IMR-90 (cell line): ENCODE results near the gene CECR2. TPM values are rescaled to one million over a fixed set of nuclear protein-coding genes. Genes with fewer than 3 reads are reported as not detected.

Experiments
- ATAC-seq: fragments of 200-7000 bp; cut with Tn5 transposase; 2 replicates; pipeline ENCODE4 v1.9.1; 2020; ENCODE audit warnings: low read depth, mild to moderate bottlenecking, moderate library complexity
- BruUV-seq: library from RNA; stranded (reverse); fragments of 400-500 nt; replicated peaks from 2 replicates; lab custom pipeline; 2021; lab: Mats Ljungman, UMichigan
- CTCF ChIA-PET: fragments of 300-600 bp; formaldehyde crosslinking; extraction: SDS; loops from one replicate; lab custom pipeline; 2021; ENCODE audit warnings: antibody characterized with exemption; lab: Yijun Ruan, JAX
- POLR2A ChIA-PET: fragments of 300-600 bp; sonication (Branson Sonifier 250); formaldehyde crosslinking; loops from one replicate; lab custom pipeline; 2022; ENCODE audit warnings: antibody characterized with exemption; ENCODE audit not compliant: unreplicated experiment; lab: Charles Lee
- DNase-seq: peaks from one replicate; pipeline ENCODE4 v3.0.0; 2013
- H2AFZ ChIP-seq: replicated peaks from 2 replicates; pipeline ENCODE3; 2013; ENCODE audit warnings: low read length, mild to moderate bottlenecking; ENCODE audit not compliant: poor library complexity
- H2AK5ac ChIP-seq: 2 replicates; pipeline ENCODE4 v1.6.1; 2013; ENCODE audit warnings: low read depth, low read length, inconsistent platforms
- H2AK9ac ChIP-seq: replicated peaks from 2 replicates; pipeline ENCODE3; 2013; ENCODE audit warnings: mild to moderate bottlenecking, low read depth, low read length, moderate library complexity; ENCODE audit not compliant: poor library complexity
- H2BK120ac ChIP-seq: 2 replicates; pipeline ENCODE4 v1.6.1; 2013; ENCODE audit warnings: low read depth, low read length, inconsistent platforms
- H2BK15ac ChIP-seq: 3 replicates; pipeline ENCODE4 v1.6.1; 2013; ENCODE audit warnings: low read depth, low read length, inconsistent platforms
- H2BK20ac ChIP-seq: 2 replicates; pipeline ENCODE4 v1.6.1; 2013; ENCODE audit warnings: low read depth, mild to moderate bottlenecking, inconsistent platforms, low read length, moderate library complexity
- H2BK5ac ChIP-seq: 2 replicates; pipeline ENCODE4 v1.6.1; 2013; ENCODE audit warnings: mild to moderate bottlenecking, low read depth, low read length, inconsistent platforms; ENCODE audit not compliant: poor library complexity, severe bottlenecking
- H3K14ac ChIP-seq: replicated peaks from 2 replicates; pipeline ENCODE4 v1.6.1; 2013; ENCODE audit warnings: low read depth, low read length, inconsistent platforms
- H3K18ac ChIP-seq: 2 replicates; pipeline ENCODE4 v1.6.1; 2013; ENCODE audit warnings: low read depth, low read length, control low read depth
- H3K23ac ChIP-seq: 2 replicates; pipeline ENCODE4 v1.6.1; 2013; ENCODE audit warnings: low read depth, low read length, inconsistent platforms
- H3K27ac ChIP-seq: 2 replicates; pipeline ENCODE4 v1.5.1; 2013; ENCODE audit warnings: mild to moderate bottlenecking, control low read depth, low read length; ENCODE audit not compliant: insufficient read depth
- H3K27me3 ChIP-seq: 2 replicates; pipeline ENCODE4 v1.6.1; 2013; ENCODE audit warnings: low read length; ENCODE audit not compliant: control insufficient read depth, insufficient read depth
- H3K36me3 ChIP-seq: 2 replicates; pipeline ENCODE4 v1.6.1; 2013; ENCODE audit warnings: low read length, mixed read lengths; ENCODE audit not compliant: control insufficient read depth, insufficient read depth
- H3K4ac ChIP-seq: 2 replicates; pipeline ENCODE4 v1.6.1; 2013; ENCODE audit warnings: low read depth, low read length, inconsistent platforms
- H3K4me1 ChIP-seq: 2 replicates; pipeline ENCODE4 v1.6.1; 2013; ENCODE audit warnings: low read length, mixed read lengths; ENCODE audit not compliant: control insufficient read depth, insufficient read depth
- H3K4me2 ChIP-seq: 2 replicates; pipeline ENCODE4 v1.6.1; 2013; ENCODE audit warnings: low read depth, mild to moderate bottlenecking, control low read depth, low read length, moderate library complexity
- H3K4me3 ChIP-seq: 2 replicates; pipeline ENCODE4 v1.5.1; 2013; ENCODE audit warnings: low read depth, mild to moderate bottlenecking, control low read depth, low read length, moderate library complexity; ENCODE audit not compliant: insufficient read depth
- H3K56ac ChIP-seq: 2 replicates; pipeline ENCODE4 v1.6.1; 2013; ENCODE audit warnings: low read length, inconsistent platforms; ENCODE audit not compliant: insufficient read depth; ENCODE audit errors: extremely low read depth
- H3K79me1 ChIP-seq, 2 experiments: 2 replicates each; pipeline ENCODE4 v1.6.1; 2013; ENCODE audit warnings: low read length in 2 of 2, inconsistent platforms in 1 of 2, low read depth in 1 of 2
- H3K9ac ChIP-seq: 2 replicates; pipeline ENCODE4 v1.6.1; 2013; ENCODE audit warnings: low read depth, low read length, control low read depth
- H3K9me1 ChIP-seq: 2 replicates; pipeline ENCODE4 v1.6.1; 2013; ENCODE audit warnings: low read length, inconsistent platforms; ENCODE audit not compliant: insufficient read depth
- H3K9me3 ChIP-seq: 2 replicates; pipeline ENCODE4 v1.6.1; 2013; ENCODE audit warnings: low read length; ENCODE audit not compliant: control insufficient read depth, insufficient read depth
- H4K20me1 ChIP-seq: 2 replicates; pipeline ENCODE4 v1.6.1; 2013; ENCODE audit warnings: low read length, inconsistent platforms; ENCODE audit not compliant: insufficient read depth
- H4K5ac ChIP-seq: 2 replicates; pipeline ENCODE4 v1.6.1; 2013; ENCODE audit warnings: mild to moderate bottlenecking, low read depth, low read length, control low read depth
- H4K8ac ChIP-seq, 2 experiments: 2 replicates each; pipeline ENCODE4 v1.6.1; 2013; ENCODE audit warnings: low read depth in 2 of 2, low read length in 2 of 2, control low read depth in 1 of 2, inconsistent platforms in 1 of 2
- H4K91ac ChIP-seq: 2 replicates; pipeline ENCODE4 v1.6.1; 2013; ENCODE audit warnings: low read depth, low read length, inconsistent platforms; ENCODE audit not compliant: insufficient read depth
- BHLHE40 ChIP-seq: fragments of 150-350 bp; IDR thresholded peaks from 2 replicates; pipeline ENCODE4 v1.6.1; 2016; ENCODE audit warnings: mild to moderate bottlenecking, low read depth, low read length
- CHD1 ChIP-seq: IDR thresholded peaks from 2 replicates; pipeline ENCODE4 v1.6.1; 2012; ENCODE audit warnings: low read depth, low read length, improper control_type of control experiment
- FOS ChIP-seq: fragments of 150-350 bp; IDR thresholded peaks from 2 replicates; pipeline ENCODE4 v1.6.1; 2016; ENCODE audit warnings: low read depth, low read length
- MAFK ChIP-seq: IDR thresholded peaks from 2 replicates; pipeline ENCODE4 v1.6.1; 2012; ENCODE audit warnings: low read depth, low read length, improper control_type of control experiment
- MAZ ChIP-seq: IDR thresholded peaks from 2 replicates; pipeline ENCODE4 v1.6.1; 2012; ENCODE audit warnings: low read depth, mild to moderate bottlenecking, low read length, improper control_type of control experiment, moderate library complexity, borderline replicate concordance
- POLR2A ChIP-seq: IDR thresholded peaks from 2 replicates; pipeline ENCODE4 v1.6.1; 2012; ENCODE audit warnings: mild to moderate bottlenecking, low read depth, low read length
- RCOR1 ChIP-seq: IDR thresholded peaks from 2 replicates; pipeline ENCODE4 v1.6.1; 2012; ENCODE audit warnings: mild to moderate bottlenecking, low read length, improper control_type of control experiment; ENCODE audit not compliant: insufficient replicate concordance
- RFX5 ChIP-seq: IDR thresholded peaks from 2 replicates; pipeline ENCODE4 v1.8.0; 2012; ENCODE audit warnings: low read depth, mild to moderate bottlenecking, low read length, moderate library complexity
- SMC3 ChIP-seq: fragments of 150-350 bp; IDR thresholded peaks from 2 replicates; pipeline ENCODE4 v1.6.1; 2016; ENCODE audit warnings: low read depth, mild to moderate bottlenecking, antibody characterized with exemption, low read length, moderate library complexity
- whole genome bisulfite sequencing, 2 experiments: methylation state at CpG; one replicate each; pipeline versions ENCODE4 v1.1.5 to v1.1.7; 2013; ENCODE audit warnings: missing lambda C conversion rate in 2 of 2; ENCODE audit not compliant: insufficient read length in 1 of 2; ENCODE audit errors: extremely low coverage in 2 of 2; 5-methylcytosine and 5-hydroxymethylcytosine counted together
- dilution Hi-C: fragments of 300-500 bp; cut with HindIII; formaldehyde crosslinking; loops from one replicate; pipeline ENCODE4 v1.14.3; 2018; ENCODE audit warnings: low sequenced_read_pairs; ENCODE audit not compliant: unreplicated experiment
- in situ Hi-C: fragments of 300-500 bp; cut with MboI; formaldehyde crosslinking; loops from 3 replicates; pipeline ENCODE4 v1.14.3; 2019; ENCODE audit warnings: low sequenced_read_pairs, inconsistent platforms, mixed read lengths
- intact Hi-C: fragments of 100-400 bp; cut with micrococcal nuclease; formaldehyde crosslinking; loops from 2 replicates; pipeline ENCODE4 v1.10.0; 2022
- polyA plus RNA-seq, 3 experiments: library from polyadenylated mRNA; depleted of rRNA; stranded (reverse); fragments of >200 nt; gene quantifications; 2 replicates each; pipeline ENCODE4 v1.2.3, GENCODE V29; 2012; ENCODE audit warnings: low replicate concordance in 1 of 3
- total RNA-seq: library from RNA; depleted of rRNA; stranded (reverse); fragments of >200 nt; gene quantifications from 2 replicates; pipeline ENCODE4 v1.2.3, GENCODE V29; 2012
- TF ChIP-seq, protein P1 (sequence below): fragments of 150-350 bp; IDR thresholded peaks from 2 replicates; pipeline ENCODE4 v1.6.1; 2017; ENCODE audit warnings: mild to moderate bottlenecking, antibody characterized with exemption, low read length, low read depth
- TF ChIP-seq, protein P2 (sequence below): conservative IDR thresholded peaks from 2 replicates; pipeline ENCODE4 v1.5.1; 2012; ENCODE audit warnings: mild to moderate bottlenecking, low read depth, low read length, improper control_type of control experiment

Gene CECR2
- total and polyA plus RNA-seq, 2 of the 4 experiments (the other 2 are of a cell fraction) = under 0.01 TPM; not detected in 1

DNA sequence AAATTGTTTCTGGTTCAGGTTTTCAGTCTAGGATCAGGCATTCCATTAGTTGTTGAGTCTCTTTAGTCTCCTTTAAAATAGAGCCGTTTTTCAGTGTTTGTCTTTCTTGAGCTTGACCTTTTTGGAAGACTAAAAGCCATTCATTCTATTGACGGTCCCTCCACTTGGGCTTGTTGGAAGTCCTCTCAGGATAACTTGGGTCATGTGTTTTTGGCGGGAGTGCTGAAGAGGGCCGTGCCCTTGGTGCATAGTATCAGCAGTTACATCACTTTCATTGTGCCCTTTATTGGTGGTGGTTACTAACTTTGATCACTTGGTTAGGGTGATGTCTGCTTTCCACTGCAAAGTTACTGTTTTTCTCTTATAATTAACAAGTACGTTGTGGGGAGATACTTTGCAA lies 20.8 kb downstream of the CECR2 start:
- Histone ChIP-seq H2BK20ac (no peak overlapping the region), H2BK15ac (no peak overlapping the region), H3K14ac (no peak overlapping the region), H3K4me2 (no peak overlapping the region), H3K27me3 (no peaks in the 10 kb centered on the region), H2AFZ (no peak overlapping the region), H3K36me3 (no peaks in the 10 kb centered on the region), H2BK5ac (no peak overlapping the region), H3K18ac (no peak overlapping the region), H3K56ac (no peak overlapping the region), H4K20me1 (no peaks in the 10 kb centered on the region), H3K79me1 (no peaks in the 10 kb centered on the region), H3K4ac (no peak overlapping the region), H3K9me3 (no peaks in the 10 kb centered on the region), H3K27ac (no peak overlapping the region), H4K8ac (no peak overlapping the region), H2AK5ac (no peak overlapping the region), H2BK120ac (no peak overlapping the region), H4K91ac (no peak overlapping the region), H3K9me1 (no peaks in the 10 kb centered on the region), H3K4me1 (no peaks in the 10 kb centered on the region), H4K5ac (no peak overlapping the region), H2AK9ac (no peak overlapping the region), H3K4me3 (no peak overlapping the region), H3K23ac (no peak overlapping the region), H3K9ac (no peak overlapping the region)
- in situ Hi-C loops (no loop called here), dilution Hi-C loops (no loop called here), intact Hi-C loops (no loop called here)
- TF ChIP-seq FOS = no peak
- TF ChIP-seq, protein P1, sequence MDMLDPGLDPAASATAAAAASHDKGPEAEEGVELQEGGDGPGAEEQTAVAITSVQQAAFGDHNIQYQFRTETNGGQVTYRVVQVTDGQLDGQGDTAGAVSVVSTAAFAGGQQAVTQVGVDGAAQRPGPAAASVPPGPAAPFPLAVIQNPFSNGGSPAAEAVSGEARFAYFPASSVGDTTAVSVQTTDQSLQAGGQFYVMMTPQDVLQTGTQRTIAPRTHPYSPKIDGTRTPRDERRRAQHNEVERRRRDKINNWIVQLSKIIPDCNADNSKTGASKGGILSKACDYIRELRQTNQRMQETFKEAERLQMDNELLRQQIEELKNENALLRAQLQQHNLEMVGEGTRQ = no peak
- TF ChIP-seq SMC3 = no peak
- TF ChIP-seq BHLHE40 = no peak
- TF ChIP-seq MAZ = no peak
- no peak for TF ChIP-seq CHD1
- TF ChIP-seq MAFK = no peak
- TF ChIP-seq, protein P2, sequence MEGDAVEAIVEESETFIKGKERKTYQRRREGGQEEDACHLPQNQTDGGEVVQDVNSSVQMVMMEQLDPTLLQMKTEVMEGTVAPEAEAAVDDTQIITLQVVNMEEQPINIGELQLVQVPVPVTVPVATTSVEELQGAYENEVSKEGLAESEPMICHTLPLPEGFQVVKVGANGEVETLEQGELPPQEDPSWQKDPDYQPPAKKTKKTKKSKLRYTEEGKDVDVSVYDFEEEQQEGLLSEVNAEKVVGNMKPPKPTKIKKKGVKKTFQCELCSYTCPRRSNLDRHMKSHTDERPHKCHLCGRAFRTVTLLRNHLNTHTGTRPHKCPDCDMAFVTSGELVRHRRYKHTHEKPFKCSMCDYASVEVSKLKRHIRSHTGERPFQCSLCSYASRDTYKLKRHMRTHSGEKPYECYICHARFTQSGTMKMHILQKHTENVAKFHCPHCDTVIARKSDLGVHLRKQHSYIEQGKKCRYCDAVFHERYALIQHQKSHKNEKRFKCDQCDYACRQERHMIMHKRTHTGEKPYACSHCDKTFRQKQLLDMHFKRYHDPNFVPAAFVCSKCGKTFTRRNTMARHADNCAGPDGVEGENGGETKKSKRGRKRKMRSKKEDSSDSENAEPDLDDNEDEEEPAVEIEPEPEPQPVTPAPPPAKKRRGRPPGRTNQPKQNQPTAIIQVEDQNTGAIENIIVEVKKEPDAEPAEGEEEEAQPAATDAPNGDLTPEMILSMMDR = no peak
- no peak for TF ChIP-seq POLR2A
- TF ChIP-seq RFX5 = no peak
- TF ChIP-seq RCOR1 = no peak
- CTCF ChIA-PET = no interaction called here
- POLR2A ChIA-PET = no interaction called here
- DNase-seq (no peak), ATAC-seq (no peak)
- no TSS peak for BruUV-seq
- WGBS, 2 experiments = no CpG with 5 or more reads among the region's 5 CpGs
